Mononuclear cell (primary cell): Measurements from ENCODE around the gene INTS14. TPM values are rescaled to one million over a fixed set of nuclear protein-coding genes. Genes with fewer than 3 reads are reported as not detected.
"Not testable (repeated sequence)": the region's sequence is repeated elsewhere in the genome, so short reads cannot be mapped to it uniquely, and the experiment has no call there.

ENCODE experiments used
- H3K27me3 ChIP-seq: 2 replicates; pipeline ENCODE4 v1.6.0; 2011; ENCODE audit warnings: low read length, control low read depth; ENCODE audit not compliant: insufficient read depth
- H3K4me1 ChIP-seq: 2 replicates; pipeline ENCODE4 v1.5.1; 2011; ENCODE audit warnings: mild to moderate bottlenecking, low read length, control low read depth; ENCODE audit not compliant: insufficient read depth
- H3K4me3 ChIP-seq: 2 replicates; pipeline ENCODE4 v1.5.1; 2011; ENCODE audit warnings: mild to moderate bottlenecking, low read length, moderate library complexity
- H3K9me3 ChIP-seq: 2 replicates; pipeline ENCODE4 v1.5.1; 2011; ENCODE audit warnings: low read depth, mild to moderate bottlenecking, control low read depth, low read length
- total RNA-seq: library from RNA; depleted of rRNA; stranded (reverse); fragments of >200 nt; gene quantifications from one replicate; pipeline ENCODE4 v1.2.3, GENCODE V29; 2012

The INTS14 gene
- total RNA-seq, 1 donor: 24.2 TPM

- Histone ChIP-seq H3K4me3 (no peak overlapping the region), H3K4me1 (no peaks in the 10 kb centered on the region), H3K9me3 (no peaks in the 10 kb centered on the region), H3K27me3 (no peaks in the 10 kb centered on the region)
Measured at GRCh38 chr15:65639509-65639908, 28.6 kb upstream of the INTS14 start.

DNA sequence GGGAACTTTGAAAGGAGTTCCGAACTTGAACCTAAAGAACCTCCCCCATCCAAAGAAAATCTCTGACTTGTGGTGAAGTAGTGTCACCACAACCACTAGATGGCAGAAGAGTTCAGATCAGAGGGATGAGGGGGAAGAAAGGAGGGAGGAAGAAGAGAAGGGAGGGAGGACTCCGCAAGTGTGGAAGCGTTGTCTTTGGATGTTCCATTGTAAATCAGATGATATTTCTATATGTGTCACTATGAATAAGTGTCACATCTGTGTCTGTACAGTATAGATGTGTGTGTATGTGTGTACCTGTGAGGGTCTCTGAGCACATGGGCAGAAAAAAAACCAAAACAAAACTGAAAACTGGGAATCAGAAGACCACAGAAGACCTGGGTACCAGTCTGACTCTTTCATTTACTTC, 27.8 kb upstream of the INTS14 start:
- H3K4me1 ChIP-seq: no peaks in the 10 kb centered on the region
- H3K27me3 ChIP-seq: no peaks in the 10 kb centered on the region
- H3K4me3 ChIP-seq: no peak overlapping the region
- H3K9me3 ChIP-seq: no peaks in the 10 kb centered on the region

DNA sequence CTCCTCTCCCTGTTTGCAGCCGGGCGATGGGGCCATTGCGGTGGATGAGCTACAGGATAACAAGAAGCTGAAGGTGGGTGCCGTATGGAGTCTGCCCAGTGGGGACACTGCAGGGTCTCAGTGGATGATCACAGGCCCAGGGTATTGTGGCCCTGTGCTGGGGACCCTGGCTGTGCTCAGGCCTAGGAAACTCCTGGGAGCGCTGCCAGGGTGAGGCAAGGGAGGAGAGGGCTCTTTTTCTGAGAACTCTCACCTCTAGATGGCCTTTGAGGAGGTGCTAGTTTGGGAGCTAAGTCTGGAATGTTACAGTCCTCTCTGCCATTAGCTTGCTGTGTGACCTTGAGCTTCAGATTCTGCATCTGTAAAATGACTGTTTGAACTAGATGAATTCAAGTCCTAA, 27.2 kb upstream of the INTS14 start:
- H3K9me3 ChIP-seq: no peaks in the 10 kb centered on the region
- H3K27me3 ChIP-seq: no peaks in the 10 kb centered on the region
- no peak overlapping the region for H3K4me3 ChIP-seq
- no peaks in the 10 kb centered on the region for H3K4me1 ChIP-seq

GRCh38 chr15:65634356-65634755, 23.4 kb upstream of the INTS14 start:
- no peaks in the 10 kb centered on the region for H3K9me3 ChIP-seq
- no peaks in the 10 kb centered on the region for H3K27me3 ChIP-seq

GRCh38 chr15:65633752-65634151, 22.8 kb upstream of the INTS14 start:
- Histone ChIP-seq H3K9me3 (no peaks in the 10 kb centered on the region), H3K4me1 (no peaks in the 10 kb centered on the region), H3K4me3 (no peak overlapping the region), H3K27me3 (no peaks in the 10 kb centered on the region)

More at GRCh38 chr15:65634356-65634755, 23.4 kb upstream of the INTS14 start:
- no peak overlapping the region for H3K4me3 ChIP-seq
- H3K4me1 ChIP-seq: no peaks in the 10 kb centered on the region

DNA sequence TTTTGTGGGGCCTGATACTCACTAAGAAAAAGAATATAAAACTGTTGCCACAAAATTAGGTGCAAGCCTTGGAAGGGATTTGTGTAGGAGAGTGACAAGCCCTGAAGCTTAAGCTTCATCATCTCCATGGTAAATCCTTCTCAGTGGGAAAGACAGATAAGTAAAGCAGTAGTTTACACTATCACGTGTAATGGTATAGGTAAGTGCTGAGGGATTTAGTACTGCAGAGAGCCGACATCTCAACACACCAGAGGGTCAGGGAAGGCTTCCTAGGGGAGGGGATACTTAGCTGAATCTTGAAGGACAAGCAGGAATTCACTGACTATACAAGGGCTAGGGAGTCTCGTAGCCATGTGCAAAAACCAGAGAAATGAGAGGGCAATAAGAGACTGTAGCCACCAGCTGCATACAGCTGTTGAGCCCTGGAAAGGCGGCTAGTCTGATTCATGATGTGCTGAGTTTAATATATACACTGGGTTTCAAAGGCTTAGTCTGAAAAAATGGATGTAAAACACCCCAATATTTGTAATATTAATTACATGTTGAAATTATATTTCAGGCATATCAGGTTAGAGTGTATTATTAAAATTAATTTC, 21.9 kb upstream of the INTS14 start:
- no peaks in the 10 kb centered on the region for H3K4me1 ChIP-seq
- no peaks in the 10 kb centered on the region for H3K27me3 ChIP-seq
- no peaks in the 10 kb centered on the region for H3K9me3 ChIP-seq
- H3K4me3 ChIP-seq: no peak overlapping the region

GRCh38 chr15:65631503-65631902, 20.6 kb upstream of the INTS14 start:
- Histone ChIP-seq H3K9me3 (no peaks in the 10 kb centered on the region), H3K27me3 (no peaks in the 10 kb centered on the region), H3K4me1 (no peaks in the 10 kb centered on the region), H3K4me3 (no peak overlapping the region)

- Histone ChIP-seq H3K4me1 (no peaks in the 10 kb centered on the region), H3K4me3 (no peak overlapping the region), H3K9me3 (no peaks in the 10 kb centered on the region), H3K27me3 (no peaks in the 10 kb centered on the region)
Measured at GRCh38 chr15:65630760-65631159, 19.8 kb upstream of the INTS14 start.

- Histone ChIP-seq H3K4me1 (no peaks in the 10 kb centered on the region), H3K27me3 (no peaks in the 10 kb centered on the region), H3K4me3 (no peak overlapping the region), H3K9me3 (no peaks in the 10 kb centered on the region)
Measured at GRCh38 chr15:65629548-65629947, 18.6 kb upstream of the INTS14 start.

GRCh38 chr15:65626856-65627255, 15.9 kb upstream of the INTS14 start:
- Histone ChIP-seq H3K4me1 (no peaks in the 10 kb centered on the region), H3K27me3 (no peaks in the 10 kb centered on the region), H3K9me3 (no peaks in the 10 kb centered on the region), H3K4me3 (no peak overlapping the region)

DNA sequence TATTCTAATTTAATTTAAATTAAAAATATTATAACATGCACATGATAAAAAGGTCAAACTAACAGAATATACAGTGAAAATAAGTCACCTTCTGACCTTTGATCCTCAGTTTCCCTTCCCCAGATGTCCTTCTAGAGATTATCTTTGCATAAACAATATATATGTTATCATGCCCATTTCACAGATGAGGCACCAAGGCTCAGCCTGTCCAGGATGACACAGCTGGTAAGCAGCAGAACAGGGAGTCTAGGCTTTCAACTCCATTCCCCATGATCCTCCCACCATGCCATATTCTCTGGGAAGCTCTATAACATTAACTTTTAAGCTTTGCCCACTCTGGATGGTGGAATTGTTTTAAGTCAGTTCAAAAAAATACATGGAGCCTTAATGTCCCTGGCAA, 12.2 kb upstream of the INTS14 start:
- Histone ChIP-seq H3K4me3 (no peak overlapping the region), H3K4me1 (no peaks in the 10 kb centered on the region), H3K27me3 (no peaks in the 10 kb centered on the region), H3K9me3 (no peaks in the 10 kb centered on the region)

GRCh38 chr15:65621638-65622037, 10.7 kb upstream of the INTS14 start, which contains the start of gene SLC24A1:
Gene SLC24A1 (plus strand): TSS chr15:65621938. CDS start chr15:65624081, 2,143 bp downstream.
- Histone ChIP-seq H3K27me3 (no peaks in the 10 kb centered on the region), H3K9me3 (no peaks in the 10 kb centered on the region), H3K4me3 (no peak within 1 kb of the TSS), H3K4me1 (no peaks in the 10 kb centered on the region)

- H3K4me1 ChIP-seq: no peaks in the 10 kb centered on the region
- H3K4me3 ChIP-seq: no peak overlapping the region
- H3K9me3 ChIP-seq: no peaks in the 10 kb centered on the region
- H3K27me3 ChIP-seq: no peaks in the 10 kb centered on the region
Measured at GRCh38 chr15:65620833-65621232, 9.9 kb upstream of the INTS14 start.

- Histone ChIP-seq H3K4me3 (no peak overlapping the region), H3K9me3 (no peaks in the 10 kb centered on the region), H3K27me3 (no peaks in the 10 kb centered on the region), H3K4me1 (no peaks in the 10 kb centered on the region)
Measured at GRCh38 chr15:65619626-65620290, 8.8 kb upstream of the INTS14 start.

- Histone ChIP-seq H3K4me1 (no peaks in the 10 kb centered on the region), H3K27me3 (no peaks in the 10 kb centered on the region), H3K9me3 (no peaks in the 10 kb centered on the region), H3K4me3 (no peak overlapping the region)
Measured at GRCh38 chr15:65618560-65619109, 7.7 kb upstream of the INTS14 start.

GRCh38 chr15:65615887-65616286, 5.0 kb upstream of the INTS14 start:
- not testable (repeated sequence) for H3K27me3 ChIP-seq, H3K4me3 ChIP-seq, H3K9me3 ChIP-seq
- H3K4me1 ChIP-seq: peaks cover 13% of the 10 kb centered on the region
